ENCODE measurements around the gene GYS1. TPM values are rescaled to one million over a fixed set of nuclear protein-coding genes. Genes with fewer than 3 reads are reported as not detected.
A peak's percentile ranks its signal among the peaks of the same experiment; 100 is the strongest.

GYS1 gene
- total and polyA plus RNA-seq, 2 of the 8 experiments (the other 6 are each of a cell fraction or from before 2014, with no cell fraction given): 30.0 to 38.7 TPM

DNA sequence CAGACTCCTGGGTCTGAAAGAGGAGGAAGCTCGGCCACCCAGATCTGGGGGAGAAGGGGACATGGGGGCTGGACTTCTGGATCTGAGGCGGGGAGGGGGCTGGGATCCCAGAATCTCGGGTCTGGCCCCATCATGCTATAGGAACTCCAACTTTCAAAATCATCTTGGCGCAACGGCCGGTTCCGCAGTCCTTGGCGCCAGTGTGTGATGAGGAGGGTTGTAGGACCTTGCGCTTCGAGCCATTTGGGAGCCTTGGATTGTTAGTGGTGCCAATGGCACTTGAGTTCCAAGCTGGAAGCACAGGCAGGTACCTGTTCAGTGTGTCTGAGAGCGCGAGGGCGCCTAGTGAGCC lies 902 bp upstream of the GYS1 start:
- no peak overlapping the region for H3K4ac ChIP-seq (replicated peaks; ENCODE audit: insufficient read length, low read depth, low read length)
- H3K79me2 ChIP-seq (ENCODE audit: control insufficient read depth in 1 of 2, insufficient read depth in 2 of 2, low read length in 2 of 2): peaks cover 11 to 33% of the 10 kb centered on the region in 2 experiments; a peak in 3 of 4 replicates
- no peak overlapping the region for H3K23ac ChIP-seq (ENCODE audit: insufficient read length)
- 8% methylated on average over 12 of the region's 13 CpGs; no CpG with 5 or more reads in 1 of the 2 experiments for WGBS, 2 experiments (ENCODE audit: extremely low coverage in 1 of 2, insufficient coverage in 1 of 2, insufficient read length in 1 of 2, insufficient replicate concordance in 2 of 2, low coverage in 1 of 2, low lambda C conversion rate in 2 of 2, missing lambda C conversion rate in 1 of 2)
- H2AK5ac ChIP-seq (ENCODE audit: low read depth, low read length): no peak overlapping the region
- H3K4me1 ChIP-seq (replicated peaks in 1 of 4; ENCODE audit: control insufficient read depth in 3 of 4, insufficient read depth in 4 of 4, low read length in 3 of 4): peaks cover 0 to 3% (median 0%) of the 10 kb centered on the region in 4 experiments; a peak in 2 of 7 replicates
- H3K27ac ChIP-seq (ENCODE audit: low read depth, low read length): peak overlapping the region; percentile 28; the same call in 1 of the 2 replicates
- no peak overlapping the region for H2BK12ac ChIP-seq (ENCODE audit: low read depth, low read length)
- H4K20me1 ChIP-seq (replicated peaks in 1 of 2; ENCODE audit: control insufficient read depth in 1 of 2, insufficient read depth in 2 of 2, low read length in 2 of 2): peaks cover under 1 to 12% of the 10 kb centered on the region in 2 experiments
- ChIA-PET CTCF (ENCODE audit: partially characterized antibody) (interaction anchor here (0.6 to 2.6 kb wide), 25 partner anchors 15 to 289 kb away, joined by 3 to 19 read pairs (median 3); partner anchors contain the start of gene NUCB1), POLR2A (ENCODE audit: partially characterized antibody) (interaction anchor here (0.6 to 4.4 kb wide), 11 partner anchors 17 to 925 kb away, joined by 3 to 37 read pairs (median 3); partner anchors contain the start of genes FTL and PPP1R15A)
- H2BK20ac ChIP-seq (ENCODE audit: low read length): no peak overlapping the region
- H4K91ac ChIP-seq (replicated peaks; ENCODE audit: insufficient read length, low read length): no peak overlapping the region
- no peak overlapping the region for H3K14ac ChIP-seq (ENCODE audit: insufficient read length)
- H3K4me3 ChIP-seq (ENCODE audit: extremely low read depth in 1 of 4, insufficient read depth in 2 of 4, low read depth in 3 of 4, low read length in 4 of 4): peak overlapping the region; percentile 74 to 97 (median 92)
- H4K8ac ChIP-seq (ENCODE audit: extremely low read depth, insufficient read depth, low read length): no peak overlapping the region; the same call in 1 of the 2 replicates
- H3K23me2 ChIP-seq (ENCODE audit: low read depth, low read length): peaks cover 8% of the 10 kb centered on the region; the same call in 1 of the 2 replicates
- no peaks in the 10 kb centered on the region for H3K27me3 ChIP-seq (replicated peaks in 1 of 4; ENCODE audit: control insufficient read depth in 3 of 4, extremely low read depth in 1 of 4, insufficient read depth in 3 of 4, low read length in 3 of 4)
- H2AFZ ChIP-seq (ENCODE audit: low read length): no peak overlapping the region
- H3K56ac ChIP-seq (replicated peaks; ENCODE audit: insufficient read length, low read depth, low read length): no peak overlapping the region
- no peak for TF ChIP-seq SP2 (IDR thresholded peaks at IDR 0.05; ENCODE audit: low read length)
- TF ChIP-seq SIN3A (conservative IDR thresholded peaks at IDR 0.05 in 1 of 2, IDR thresholded peaks at IDR 0.05 in 1 of 2; ENCODE audit: low read depth in 1 of 2, low read length in 2 of 2): 0 out of 4 replicates have a peak, but pooled peaks of 1 of the 2 experiments have one; percentile 6
- TF ChIP-seq CTCF (IDR thresholded peaks at IDR 0.05; ENCODE audit: control extremely low read depth in 1 of 3, insufficient read depth in 1 of 3, low read depth in 1 of 3, low read length in 3 of 3): no peak
- TF ChIP-seq SUZ12 (IDR thresholded peaks at IDR 0.05; ENCODE audit: low read length): no peak
- TF ChIP-seq POU5F1 (IDR thresholded peaks at IDR 0.05; ENCODE audit: low read depth, low read length): no peak
- TF ChIP-seq KDM5A (IDR thresholded peaks at IDR 0.05; ENCODE audit: low read length): peak; percentile 48; the same call in 1 of the 2 replicates
- TF ChIP-seq CTBP2 (IDR thresholded peaks at IDR 0.05; ENCODE audit: borderline replicate concordance, insufficient read depth, insufficient read length, low read length): no peak
- TF ChIP-seq YY1 (IDR thresholded peaks at IDR 0.05; ENCODE audit: low read depth, low read length): no peak
- TF ChIP-seq SAP30 (IDR thresholded peaks at IDR 0.05; ENCODE audit: insufficient read depth, insufficient replicate concordance, low read length): peak; percentile 45
- FAIRE-seq (no peak), DNase-seq (ENCODE audit: low read depth in 1 of 2, low spot score in 2 of 2) (no peak)
- peak overlapping the region; percentile 91 to 97 for H3K4me2 ChIP-seq (ENCODE audit: insufficient read depth in 1 of 2, low read depth in 2 of 2, low read length in 2 of 2)
- H2BK15ac ChIP-seq (ENCODE audit: low read length): no peak overlapping the region
- no peak overlapping the region for H3K18ac ChIP-seq (ENCODE audit: extremely low read depth, low read length)
- peaks cover 0 to 6% (median 0%) of the 10 kb centered on the region in 4 experiments; a peak in 1 of 8 replicates for H3K36me3 ChIP-seq (ENCODE audit: control insufficient read depth in 2 of 4, insufficient read depth in 4 of 4, low read length in 3 of 4)
- H3K9ac ChIP-seq (replicated peaks in 1 of 4; ENCODE audit: extremely low read depth in 1 of 4, low read depth in 3 of 4, low read length in 3 of 4): peak overlapping the region; percentile 31 to 90 (median 74)
- no peaks in the 10 kb centered on the region for H3K9me3 ChIP-seq (ENCODE audit: insufficient read depth in 2 of 2, low read depth in 1 of 2, low read length in 1 of 2)
- H3K79me1 ChIP-seq (ENCODE audit: low read depth, low read length): peaks cover 15% of the 10 kb centered on the region
- H4K5ac ChIP-seq (ENCODE audit: insufficient read length, low read depth, low read length): peak overlapping the region; percentile 29
- no peak overlapping the region for H2BK5ac ChIP-seq (ENCODE audit: low read depth, low read length)
- no peak overlapping the region for H2BK120ac ChIP-seq (replicated peaks; ENCODE audit: low read depth, low read length)

Data from H1 (cell line).